AG08395 (cell line): ENCODE measurements around the gene PTPRD.

Experiments used
- DNase-seq: peaks from one replicate; pipeline ENCODE4 v3.0.0; 2012; ENCODE audit warnings: mixed read lengths, low spot score

The PTPRD gene

GRCh38 chr9:9605681-9606080, 1007.1 kb downstream of the PTPRD start:
- no peak for DNase-seq

GRCh38 chr9:9603345-9603744, 1009.5 kb downstream of the PTPRD start:
- DNase-seq: no peak

DNA sequence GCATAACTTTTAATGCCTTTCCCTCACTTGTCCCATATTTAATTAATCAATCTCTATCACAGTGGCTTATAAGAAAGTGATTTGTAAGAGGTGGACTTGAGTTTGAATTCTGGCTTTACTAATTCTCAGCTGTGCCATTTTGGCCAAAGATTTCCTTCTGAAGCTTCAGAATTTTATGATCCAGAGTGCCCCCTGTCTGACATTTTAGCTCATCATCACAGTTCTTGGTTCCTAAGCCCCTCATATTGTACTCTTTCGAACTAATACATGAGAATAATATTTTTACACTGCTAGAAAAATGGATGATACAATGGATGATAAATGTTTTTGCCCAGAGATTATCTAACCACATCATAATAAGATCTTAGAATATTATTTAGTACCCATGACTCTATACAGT, 1014.1 kb downstream of the PTPRD start:
- no peak for DNase-seq

- no peak for DNase-seq
These were observed 1020.7 kb downstream of the PTPRD start for GRCh38 chr9:9592104-9592503.

DNA sequence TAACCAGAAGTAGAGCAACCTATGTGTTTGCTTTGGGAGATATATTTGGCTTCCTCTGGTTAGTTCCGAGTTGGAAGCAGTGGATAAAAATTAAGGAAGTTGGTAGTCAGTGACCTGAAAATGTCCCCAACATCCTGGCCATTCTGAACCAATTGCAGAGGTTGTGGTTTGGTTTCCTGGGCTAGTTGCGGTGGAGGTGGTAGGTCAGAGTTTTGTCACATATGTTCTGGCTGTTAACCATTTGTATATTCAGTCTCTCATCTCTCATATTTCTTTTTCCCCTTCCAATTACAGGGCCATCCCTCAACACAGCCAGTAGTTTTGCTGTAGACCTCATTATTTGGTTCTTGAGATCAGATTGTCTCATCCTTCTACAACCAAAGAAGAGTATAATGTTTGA, 1026.9 kb downstream of the PTPRD start:
- DNase-seq: no peak

GRCh38 chr9:9574080-9574479, 1038.7 kb downstream of the PTPRD start:
- no peak for DNase-seq

DNA sequence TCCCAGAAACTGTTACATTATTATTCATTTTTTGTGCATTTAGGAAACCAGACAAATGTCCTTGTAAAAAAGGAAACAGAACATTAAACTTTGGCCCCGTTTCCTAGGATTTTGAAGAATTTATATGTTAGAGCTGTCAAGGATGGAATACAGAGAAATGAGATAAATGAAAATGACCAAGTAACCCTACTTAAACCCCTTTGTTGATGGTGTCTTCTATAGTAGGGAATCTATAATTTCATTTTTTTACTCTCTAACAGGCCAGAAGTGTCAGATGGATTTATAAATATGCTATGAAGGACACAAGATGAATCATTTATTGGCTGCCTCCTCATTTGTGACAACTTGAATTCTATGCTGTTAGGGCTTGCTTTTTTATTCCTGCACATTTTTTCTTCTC, 1047.1 kb downstream of the PTPRD start:
- DNase-seq: no peak

- no peak for DNase-seq
These were observed 1049.0 kb downstream of the PTPRD start for GRCh38 chr9:9563817-9564216.

- DNase-seq: no peak
These were observed 1052.3 kb downstream of the PTPRD start for GRCh38 chr9:9560382-9561035.

- no peak for DNase-seq
These were observed 1053.9 kb downstream of the PTPRD start for GRCh38 chr9:9558907-9559306.

- DNase-seq: no peak
These were observed 1054.9 kb downstream of the PTPRD start for GRCh38 chr9:9557804-9558334.

DNA sequence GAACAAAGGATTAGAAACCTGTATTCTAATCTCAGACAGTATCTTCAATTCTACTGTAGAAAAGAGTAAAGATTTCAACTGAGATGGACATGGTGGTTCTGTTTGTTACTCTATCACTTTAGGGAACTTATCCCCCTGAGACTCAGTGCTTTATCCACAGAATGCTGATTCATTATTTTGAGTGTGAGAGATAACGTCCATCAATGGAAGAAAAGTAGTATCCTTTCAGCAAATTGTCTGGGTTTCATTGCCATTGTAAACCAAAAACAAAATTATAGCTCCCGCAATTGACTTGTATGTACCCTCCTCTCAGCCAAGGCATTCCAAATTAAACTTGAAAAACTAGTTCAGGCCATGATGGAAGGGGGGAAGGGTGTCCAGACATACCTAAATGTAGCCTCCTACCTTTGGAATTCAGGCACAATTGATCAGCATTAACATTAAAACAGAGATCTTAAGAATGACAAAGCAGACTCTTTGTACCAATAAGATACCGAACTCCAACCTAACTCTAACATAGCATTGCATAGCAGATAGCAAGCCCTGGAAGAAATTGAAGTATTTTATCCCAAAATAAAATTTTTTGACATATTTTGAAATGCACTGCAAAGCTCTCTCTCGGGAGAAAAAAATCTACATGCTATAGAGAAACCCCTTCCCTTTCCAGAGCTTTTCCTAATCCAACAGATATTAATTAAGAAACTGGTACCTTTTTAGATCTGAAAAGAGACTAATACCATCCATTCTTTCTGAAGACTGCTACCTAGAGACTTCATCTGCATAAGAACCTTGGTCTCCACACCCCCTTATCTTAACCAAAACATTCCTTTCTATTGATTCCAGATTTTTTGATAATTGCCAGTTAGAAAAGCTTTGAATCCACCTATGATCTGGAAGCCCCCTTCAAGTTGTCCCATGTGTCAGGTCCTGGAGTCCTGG, 1055.7 kb downstream of the PTPRD start:
- no peak for DNase-seq

- DNase-seq: no peak
These were observed 1060.1 kb downstream of the PTPRD start for GRCh38 chr9:9552665-9553064.

DNA sequence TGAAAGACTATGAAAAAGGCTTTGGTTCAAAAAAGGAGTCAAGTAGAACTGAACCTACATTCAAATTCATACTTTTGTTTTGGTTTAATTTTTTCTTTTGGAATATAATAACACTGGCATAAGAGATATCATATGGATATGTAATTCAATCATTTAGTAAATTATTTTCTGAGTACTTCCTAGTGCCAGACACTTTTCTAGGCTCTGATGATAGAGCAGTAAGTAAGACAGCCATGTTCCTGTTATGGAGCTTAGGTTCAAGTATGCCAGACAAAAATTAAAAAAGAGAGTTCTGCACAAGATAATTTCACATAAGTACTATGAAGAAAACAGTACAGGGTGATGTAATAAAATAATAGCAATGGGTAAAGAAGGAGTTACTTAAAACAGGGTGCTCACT, 1074.0 kb downstream of the PTPRD start:
- no peak for DNase-seq

GRCh38 chr9:9538356-9538755, 1074.4 kb downstream of the PTPRD start:
- DNase-seq: no peak

DNA sequence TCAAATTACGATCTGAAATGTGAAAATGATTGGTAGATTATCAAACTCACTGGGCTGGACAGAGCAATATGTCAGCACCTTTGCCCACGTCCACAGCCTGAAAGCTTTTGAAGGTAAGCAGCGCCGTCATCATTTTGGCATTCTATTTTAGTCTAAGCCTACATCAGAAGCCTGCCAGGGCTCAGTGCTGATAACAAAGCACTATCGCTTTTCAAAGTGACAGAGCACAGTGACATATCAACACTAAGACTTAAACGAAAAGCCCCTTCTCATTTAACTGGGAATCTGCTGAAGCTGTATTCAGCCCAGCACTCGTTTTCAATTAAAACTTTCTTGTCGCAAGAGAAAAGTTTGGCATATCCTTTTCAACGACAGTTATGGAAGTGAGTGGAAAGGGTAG, 1076.3 kb downstream of the PTPRD start:
- DNase-seq: no peak

GRCh38 chr9:9523476-9524139, 1089.2 kb downstream of the PTPRD start:
- DNase-seq: no peak

DNA sequence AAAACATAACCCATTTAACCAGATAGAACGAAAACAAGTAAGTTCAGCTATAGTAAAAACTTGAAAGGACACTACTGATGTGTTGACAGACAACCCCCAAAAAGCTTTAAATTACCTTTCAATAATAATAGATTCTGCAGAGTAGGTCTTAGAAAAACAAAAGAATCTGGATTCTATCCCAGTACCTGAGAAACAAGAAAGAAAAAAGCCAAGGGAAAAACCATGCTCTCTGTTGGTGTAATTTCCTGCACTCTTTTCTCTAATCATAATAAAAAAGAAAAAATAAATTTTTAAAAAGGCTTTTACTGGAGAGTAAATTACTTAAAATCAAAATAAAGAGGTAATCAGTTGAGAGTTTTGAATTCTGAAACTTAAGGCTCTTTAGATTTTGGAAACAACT, 1090.4 kb downstream of the PTPRD start:
- no peak for DNase-seq

DNA sequence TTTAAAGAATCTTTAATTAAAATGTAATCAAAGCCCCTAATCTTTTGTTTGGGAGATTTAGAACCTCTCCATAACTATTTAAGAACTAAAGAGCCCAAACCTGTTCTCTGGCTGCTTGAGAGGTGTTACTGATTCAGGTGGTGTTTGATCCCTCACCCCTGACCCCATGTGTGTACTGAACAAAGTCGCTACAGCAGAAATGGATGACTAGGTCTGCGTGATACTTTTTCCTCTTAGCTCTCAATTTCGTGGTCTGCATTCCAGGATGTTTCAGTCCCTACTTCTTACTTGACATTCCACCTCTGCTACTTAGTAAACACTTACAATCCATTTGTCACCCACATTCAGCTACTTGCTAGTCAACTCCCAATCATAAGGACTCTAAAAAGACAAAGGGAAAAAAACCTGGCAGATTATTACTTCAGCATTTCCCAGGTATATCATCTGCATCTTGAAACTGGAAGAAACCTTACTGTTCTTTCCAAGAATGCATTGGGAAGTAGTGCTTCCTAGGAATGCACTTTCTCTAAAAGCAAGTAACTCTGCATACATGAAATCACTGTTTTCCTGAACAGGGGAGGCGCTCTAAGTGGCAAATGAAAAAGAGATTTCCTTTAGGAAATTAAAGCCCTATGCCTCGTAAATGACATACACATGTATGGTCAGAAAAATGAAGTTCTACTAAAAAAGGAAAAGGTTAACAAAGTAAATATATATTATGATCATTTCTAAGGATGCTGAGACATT, 1091.6 kb downstream of the PTPRD start:
- no peak for DNase-seq

DNA sequence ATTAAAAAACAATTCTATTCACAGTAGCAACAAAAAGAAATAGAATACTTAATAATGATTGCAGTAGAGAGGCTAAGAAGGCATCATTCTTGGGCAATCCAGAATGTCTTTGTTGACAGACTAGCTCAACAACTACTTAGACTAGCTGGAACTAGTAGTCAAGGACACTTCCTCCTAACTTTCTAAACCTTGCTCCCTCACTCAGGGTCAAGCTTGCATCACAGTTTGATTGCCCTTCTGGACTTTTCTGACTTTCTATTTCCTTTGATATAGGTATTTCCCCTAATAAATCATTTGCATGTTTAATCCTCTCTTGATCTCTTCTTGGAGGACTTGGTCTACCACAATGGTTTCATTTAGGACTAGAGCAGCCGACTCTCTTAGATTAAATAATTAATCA, 1107.9 kb downstream of the PTPRD start:
- DNase-seq: no peak

- no peak for DNase-seq
These were observed 1113.3 kb downstream of the PTPRD start for GRCh38 chr9:9499546-9499945.

- no peak for DNase-seq
These were observed 1114.0 kb downstream of the PTPRD start for GRCh38 chr9:9498846-9499245.
